NCI-H187 treated with DMSO at 0.1 percent for 48 hours (cell line): ENCODE measurements around the gene PRKCE.

ENCODE experiments used
- DNase-seq: peaks from one replicate; lab custom pipeline; 2025; lab: John Stamatoyannopoulos, UW

The PRKCE gene

DNA sequence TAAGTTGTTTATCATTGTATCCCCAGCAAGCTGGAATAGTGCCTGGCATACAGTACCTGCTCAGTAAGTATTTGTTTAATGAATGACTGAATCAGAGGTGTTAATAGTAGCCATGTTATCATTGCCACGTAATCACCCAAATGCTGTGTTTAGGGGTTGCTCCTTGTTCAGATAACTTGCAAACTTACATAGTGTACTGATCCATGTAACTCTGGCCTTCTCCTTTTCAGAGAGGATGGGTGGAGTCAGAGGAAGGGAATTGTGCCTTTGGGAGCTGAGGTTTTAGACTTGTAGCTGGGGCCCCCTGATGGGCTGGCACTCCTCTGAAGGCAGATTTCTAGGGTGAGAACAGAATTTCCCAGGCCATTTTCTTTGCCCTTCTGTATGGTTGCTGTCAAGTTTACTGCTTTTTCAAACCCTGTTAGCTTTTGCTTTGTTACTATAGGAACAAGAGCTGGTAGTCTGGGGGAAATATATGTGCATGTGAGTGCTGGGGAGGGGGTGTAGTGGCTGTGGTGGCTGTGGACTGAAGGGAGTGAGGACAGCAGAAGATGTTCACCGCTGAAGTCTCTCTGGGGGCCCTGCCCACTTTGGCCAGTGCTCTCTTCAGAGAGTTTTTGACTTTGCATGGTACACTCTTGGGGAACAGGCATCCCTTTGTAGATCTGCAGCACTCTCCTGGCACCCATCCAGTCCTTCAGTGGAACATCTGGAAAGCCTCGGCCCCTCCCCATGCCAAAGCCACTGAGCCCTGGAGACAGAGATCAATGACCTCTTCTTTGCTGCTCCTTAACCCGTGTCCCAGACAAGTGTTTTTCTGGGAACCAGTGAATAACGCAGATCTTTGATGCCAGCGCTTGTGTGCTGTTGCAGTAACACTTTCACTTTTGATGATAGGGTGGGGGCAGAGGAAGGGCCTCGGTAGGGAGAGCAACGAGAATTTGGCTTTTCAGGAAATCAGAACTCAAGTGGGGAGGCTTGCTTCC lies 209.0 kb downstream of the PRKCE start:
- no peak for DNase-seq

DNA sequence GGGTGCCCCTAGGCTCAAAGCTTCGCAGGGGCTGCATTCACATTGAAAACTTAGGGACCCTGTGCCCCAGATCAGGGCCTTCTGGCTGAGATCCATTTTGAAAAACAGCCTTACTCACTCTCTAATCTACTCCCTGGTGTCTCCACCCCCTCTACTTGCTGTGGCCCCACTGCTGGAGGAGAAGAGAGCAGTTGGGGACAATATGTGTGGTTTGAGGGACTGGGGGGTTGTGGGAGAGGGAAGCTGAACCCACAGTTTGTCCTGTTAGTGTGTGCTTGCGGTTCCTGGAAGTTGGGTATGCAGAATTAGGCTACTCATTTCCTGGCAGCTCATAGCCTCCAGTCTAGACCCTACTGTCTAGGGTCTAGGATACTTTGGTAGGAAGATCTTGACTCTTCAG lies 211.4 kb downstream of the PRKCE start:
- DNase-seq: no peak

GRCh38 chr2:45864121-45864520 lies 212.6 kb downstream of the PRKCE start:
- DNase-seq: no peak

DNA sequence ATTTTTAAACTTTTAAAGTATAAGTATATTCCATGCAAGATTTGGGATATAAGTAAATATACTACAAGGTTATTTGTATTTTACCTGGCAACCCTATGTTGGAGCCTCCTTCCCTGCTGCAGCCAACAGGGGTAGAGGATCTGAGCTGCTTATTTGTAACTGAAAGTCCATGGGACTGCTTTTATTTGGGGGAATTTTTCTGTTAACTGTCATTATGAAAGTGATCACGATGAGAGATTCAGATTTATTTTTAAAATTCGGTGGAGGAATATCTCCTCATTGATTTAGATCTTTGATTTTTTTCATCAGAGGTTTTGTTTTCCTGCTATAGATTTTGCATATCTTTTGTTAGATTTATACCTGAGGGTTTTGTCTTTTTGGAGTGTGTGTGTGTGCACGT lies 215.9 kb downstream of the PRKCE start:
- no peak for DNase-seq

GRCh38 chr2:45867800-45868199 lies 216.3 kb downstream of the PRKCE start:
- DNase-seq: no peak

GRCh38 chr2:45869165-45869501 lies 217.7 kb downstream of the PRKCE start:
- DNase-seq: no peak

- DNase-seq: no peak
These were observed 219.6 kb downstream of the PRKCE start for GRCh38 chr2:45871025-45871424.

DNA sequence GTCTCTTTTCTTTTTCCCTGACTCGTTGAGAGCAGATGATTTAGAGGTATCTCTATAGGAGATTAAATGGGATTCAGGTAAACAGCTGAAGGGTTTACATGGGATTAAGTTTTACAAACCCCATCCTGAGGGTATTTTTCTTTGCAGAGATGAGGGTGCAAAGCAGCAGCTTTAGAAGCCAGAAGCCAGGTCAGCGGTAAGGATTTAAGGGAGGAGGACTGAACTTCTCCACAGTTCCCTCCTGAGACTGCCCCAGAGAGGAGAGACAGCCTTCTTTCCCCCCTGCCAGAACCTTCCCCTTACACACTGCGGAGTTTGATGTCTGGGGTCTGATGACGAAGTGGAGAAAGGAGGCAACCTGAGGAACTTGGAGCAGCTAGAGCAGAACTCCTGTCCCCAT lies 220.1 kb downstream of the PRKCE start:
- no peak for DNase-seq

GRCh38 chr2:45872211-45872610 lies 220.7 kb downstream of the PRKCE start:
- no peak for DNase-seq

- DNase-seq: peak; percentile 46
These were observed 222.9 kb downstream of the PRKCE start for GRCh38 chr2:45874344-45874743.

DNA sequence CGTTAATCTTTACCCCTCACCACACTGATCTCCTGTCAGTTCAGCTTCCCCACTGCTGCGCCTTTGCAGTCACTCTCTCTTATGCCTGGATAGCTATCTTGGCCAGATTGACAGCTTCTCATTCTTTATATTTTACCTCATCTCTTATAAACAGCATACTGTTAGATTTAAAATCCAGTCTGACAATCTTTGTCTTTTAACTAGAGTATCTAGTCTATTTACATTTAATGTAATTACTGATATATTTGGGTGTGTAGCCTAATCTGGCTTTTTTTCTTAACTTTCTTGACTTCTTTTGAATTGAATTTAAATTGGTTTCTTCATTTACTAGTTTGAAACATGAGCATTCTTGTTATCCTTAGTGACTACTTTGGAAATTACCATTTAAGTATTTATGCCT lies 225.1 kb downstream of the PRKCE start:
- no peak for DNase-seq

GRCh38 chr2:45879406-45879805 lies 227.9 kb downstream of the PRKCE start:
- no peak for DNase-seq

DNA sequence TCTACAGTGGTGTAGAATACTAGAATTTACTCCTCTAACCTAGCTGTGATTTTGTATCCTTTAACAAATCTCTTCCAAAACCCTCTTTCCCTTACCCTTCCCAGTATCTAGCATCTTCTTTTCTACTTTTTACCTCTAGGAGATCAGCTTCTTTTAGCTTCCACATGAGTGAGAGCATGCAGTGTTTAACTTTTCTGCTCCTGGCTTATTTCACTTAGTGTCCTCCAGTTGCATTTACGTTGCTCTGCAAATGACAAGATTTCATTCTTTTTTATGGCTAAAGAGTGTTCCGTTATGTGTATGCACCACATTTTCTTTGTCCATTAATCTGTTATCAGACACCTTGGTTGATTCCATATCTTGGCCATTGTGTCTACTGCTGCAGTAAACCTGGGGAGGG lies 228.5 kb downstream of the PRKCE start:
- no peak for DNase-seq

- DNase-seq: no peak
These were observed 230.6 kb downstream of the PRKCE start for GRCh38 chr2:45881970-45882581.

DNA sequence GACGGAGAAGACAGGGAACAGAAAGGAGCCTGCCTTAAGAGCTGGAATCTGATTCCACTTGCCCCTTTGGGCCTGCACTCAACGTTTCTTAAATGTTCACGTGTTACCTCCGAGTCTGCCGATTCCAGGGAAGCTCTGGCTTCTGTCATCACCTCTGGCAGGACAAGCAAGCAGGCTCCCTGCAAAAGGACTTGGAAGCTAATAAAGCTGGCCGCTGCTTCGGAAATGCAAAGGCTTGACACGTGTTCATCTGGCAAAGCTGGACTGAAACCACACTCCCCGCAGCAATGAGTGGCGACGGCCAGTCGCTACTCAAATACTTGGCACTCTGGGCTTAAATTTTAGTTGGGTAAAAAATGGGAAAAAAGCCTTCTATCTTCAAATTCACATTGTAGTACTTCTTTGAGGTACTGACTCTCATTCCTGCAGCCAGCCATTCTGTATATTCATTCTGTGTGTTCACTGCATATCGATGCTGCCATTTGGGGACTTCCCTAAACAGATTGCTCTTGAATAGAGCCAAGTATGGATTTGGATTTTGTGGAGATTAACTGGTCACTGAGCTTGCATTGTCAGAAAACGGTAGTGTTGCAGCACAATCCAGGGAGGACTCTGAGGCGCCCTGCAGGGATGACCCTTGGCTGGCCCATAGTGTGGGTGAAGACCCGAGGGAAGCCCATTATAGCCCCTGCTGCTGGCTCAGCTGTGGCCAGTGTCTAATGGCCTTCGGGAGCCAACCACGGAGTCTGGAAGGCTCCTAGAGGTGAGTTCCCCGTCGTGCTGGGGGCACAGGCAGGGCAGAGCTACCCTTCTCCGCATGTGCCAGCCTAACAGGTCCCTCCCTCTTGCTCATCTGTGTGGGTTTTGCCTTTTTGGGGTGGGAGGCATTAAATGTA lies 231.5 kb downstream of the PRKCE start:
- no peak for DNase-seq

DNA sequence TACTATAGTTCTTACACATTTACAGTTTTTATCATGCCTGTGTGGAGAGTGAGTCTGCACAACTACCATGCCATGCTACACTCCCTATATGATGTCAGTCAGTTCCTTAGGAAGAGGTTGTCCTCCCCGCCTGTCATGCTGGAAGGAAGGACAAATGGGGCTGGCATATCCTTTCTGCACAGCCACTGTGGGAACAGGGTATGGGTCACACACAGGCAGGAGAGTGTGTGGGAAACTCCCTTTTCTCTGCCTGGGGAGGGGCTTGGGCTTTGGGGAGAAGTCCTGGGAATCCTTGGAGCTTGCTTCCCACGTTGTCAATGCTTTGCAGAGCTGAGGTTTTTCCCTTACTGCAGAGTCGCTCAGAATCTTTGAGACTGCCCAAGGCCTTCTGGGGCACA lies 232.1 kb downstream of the PRKCE start:
- DNase-seq: no peak

DNA sequence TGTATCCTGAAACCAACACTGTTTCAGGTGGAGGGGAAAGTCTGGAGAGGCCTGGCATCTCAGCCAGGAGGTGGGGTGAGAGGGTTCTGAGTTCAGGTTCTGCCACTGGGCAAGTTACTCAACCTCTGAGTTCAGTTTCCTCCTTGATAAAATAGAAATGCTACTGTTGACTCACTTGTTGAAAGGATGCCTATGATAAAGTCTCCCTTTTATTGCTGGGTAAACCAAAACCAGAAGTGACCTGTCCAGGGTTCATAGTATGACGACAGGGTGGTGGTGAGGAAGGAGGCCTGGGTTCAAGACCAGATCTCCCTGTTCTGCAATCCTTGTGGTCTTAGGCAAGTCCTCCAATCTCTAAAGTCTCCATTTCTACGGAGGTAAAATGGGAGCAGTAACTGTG lies 232.7 kb downstream of the PRKCE start:
- DNase-seq: no peak

DNA sequence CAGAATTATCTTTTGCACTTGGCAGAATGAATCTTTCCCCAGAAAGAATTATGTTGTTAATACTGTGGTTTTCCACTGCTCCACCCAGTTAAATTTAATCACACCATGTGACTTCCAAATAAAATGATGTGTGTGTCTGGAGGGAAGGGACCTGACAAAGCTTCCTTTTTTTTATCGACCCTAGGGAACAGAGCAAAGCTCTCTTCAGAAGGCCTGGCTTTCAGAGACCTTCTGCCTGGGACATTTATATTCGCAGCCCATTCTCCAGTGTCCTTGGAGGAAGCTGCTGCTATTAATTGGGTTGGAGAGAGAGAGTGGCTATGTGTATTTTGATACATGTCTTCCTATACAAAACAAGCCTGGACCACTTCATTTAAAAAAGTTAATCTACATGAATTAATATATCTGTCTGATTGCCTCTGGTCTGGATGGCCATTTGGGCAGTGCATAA lies 233.7 kb downstream of the PRKCE start:
- peak; percentile 63 for DNase-seq

DNA sequence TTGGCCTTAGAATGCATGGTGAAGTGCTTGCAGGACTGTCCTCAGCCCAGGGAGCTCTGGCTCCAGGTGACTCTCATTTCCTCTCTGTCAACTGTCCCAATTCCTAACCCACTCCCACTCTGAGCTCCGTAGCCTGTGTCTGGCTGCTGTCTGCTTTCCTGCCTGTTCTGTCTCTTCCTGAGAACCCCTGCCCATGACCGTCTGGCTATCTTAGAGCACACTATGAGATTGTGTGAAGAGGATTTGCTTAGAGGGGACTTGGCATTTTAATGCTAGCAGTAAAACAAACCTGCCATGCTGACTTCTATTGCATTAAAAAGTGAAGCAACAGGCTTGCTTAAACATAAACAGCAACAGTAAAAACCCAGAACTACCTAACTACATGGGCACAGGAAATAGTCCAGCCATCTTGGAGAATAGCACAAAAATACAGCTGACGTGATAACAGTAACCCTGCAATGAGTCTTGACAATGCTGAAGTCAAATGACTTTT lies 234.7 kb downstream of the PRKCE start:
- no peak for DNase-seq

GRCh38 chr2:45888167-45888566 lies 236.7 kb downstream of the PRKCE start:
- DNase-seq: no peak

DNA sequence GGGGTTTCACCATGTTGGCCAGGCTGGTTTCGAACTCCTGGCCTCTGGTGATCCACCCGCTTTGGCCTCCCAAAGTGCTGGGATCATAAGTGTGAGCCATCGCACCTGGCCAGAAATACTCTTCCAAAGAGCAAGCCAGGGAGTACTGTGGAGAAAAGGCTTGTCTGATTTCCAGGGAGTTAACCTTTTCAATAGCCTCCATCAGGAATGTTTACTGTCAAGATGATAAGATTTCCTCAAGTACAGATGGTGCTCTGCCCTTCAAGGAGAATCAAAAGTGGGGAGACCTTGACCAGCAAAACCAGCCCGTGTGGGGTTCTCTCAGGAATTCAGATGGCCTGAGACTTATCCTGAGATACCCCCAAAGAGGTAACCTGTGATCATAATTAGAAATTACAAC lies 237.2 kb downstream of the PRKCE start:
- DNase-seq: no peak

DNA sequence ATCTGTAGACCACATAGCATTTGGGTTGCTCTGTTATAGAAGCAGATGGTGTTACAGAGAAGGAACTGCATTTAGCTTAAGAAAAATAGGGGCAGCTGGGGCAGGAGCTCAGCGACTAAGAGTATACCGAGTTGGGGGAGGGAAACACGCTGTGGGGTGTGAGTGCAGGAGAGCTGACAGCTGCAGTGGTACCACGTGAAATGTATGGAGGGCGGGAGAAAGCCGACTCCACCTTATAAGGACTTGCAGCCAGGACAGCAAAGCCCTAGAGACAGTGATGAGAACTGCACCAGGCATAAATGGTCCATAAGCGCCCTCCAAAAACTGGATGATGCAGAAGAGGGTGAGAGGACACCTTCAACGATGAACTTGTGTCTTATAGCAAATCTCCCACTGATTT lies 237.6 kb downstream of the PRKCE start:
- peak; percentile 89 for DNase-seq
